Keratinocyte (primary cell): ENCODE data around the gene MAZ. TPM values are rescaled to one million over a fixed set of nuclear protein-coding genes. Genes with fewer than 3 reads are reported as not detected.
"Not testable (repeated sequence)": the region's sequence is repeated elsewhere in the genome, so short reads cannot be mapped to it uniquely, and the experiment has no call there.

Source experiments
- DNase-seq: peaks from one replicate; pipeline ENCODE4 v3.0.0-alpha.2; 2011; ENCODE audit warnings: low read depth, missing footprints, low spot score
- FAIRE-seq: peaks from 2 replicates; lab custom pipeline; 2011; peaks lifted over from hg19 to GRCh38; lab: Jason Lieb, UNC
- H2AFZ ChIP-seq: 2 replicates; pipeline ENCODE4 v1.6.0; 2012; ENCODE audit warnings: low read length, control low read depth, inconsistent platforms; ENCODE audit not compliant: control insufficient read depth
- H3K27ac ChIP-seq: 2 replicates; pipeline ENCODE4 v1.5.1; 2011; ENCODE audit warnings: low read length; ENCODE audit not compliant: control insufficient read depth, insufficient read depth
- H3K27me3 ChIP-seq: 3 replicates; pipeline ENCODE4 v1.6.0; 2011; ENCODE audit warnings: low read length; ENCODE audit not compliant: control insufficient read depth, insufficient read depth; ENCODE audit errors: extremely low read depth
- H3K36me3 ChIP-seq, 2 experiments: 2 replicates in 1 of 2; 3 replicates in 1 of 2; pipeline ENCODE4 v1.5.1; 2011; ENCODE audit warnings: low read length in 2 of 2, mild to moderate bottlenecking in 1 of 2; ENCODE audit not compliant: control insufficient read depth in 2 of 2, insufficient read depth in 2 of 2; ENCODE audit errors: extremely low read depth in 1 of 2
- H3K4me1 ChIP-seq: 3 replicates; pipeline ENCODE4 v1.5.1; 2011; ENCODE audit warnings: low read length; ENCODE audit not compliant: control insufficient read depth, insufficient read depth; ENCODE audit errors: extremely low read depth
- H3K4me2 ChIP-seq: 3 replicates; pipeline ENCODE4 v1.6.0; 2011; ENCODE audit warnings: low read depth, low read length; ENCODE audit not compliant: control insufficient read depth, insufficient read depth; ENCODE audit errors: extremely low read depth
- H3K4me3 ChIP-seq, 3 experiments: fragments of 200-600 bp in 1 of 3; sonication (generic) in 1 of 3; 2 replicates in 2 of 3; 3 replicates in 1 of 3; pipeline ENCODE4 v1.5.1; 2011 to 2016; ENCODE audit warnings: low read length in 3 of 3, mild to moderate bottlenecking in 3 of 3, control low read depth in 2 of 3, inconsistent platforms in 1 of 3, low read depth in 1 of 3, mixed read lengths in 1 of 3, mixed run types in 1 of 3, moderate library complexity in 1 of 3; ENCODE audit not compliant: control insufficient read depth in 2 of 3, insufficient read depth in 2 of 3; ENCODE audit errors: extremely low read depth in 1 of 3
- H3K79me2 ChIP-seq: 2 replicates; pipeline ENCODE4 v1.6.0; 2012; ENCODE audit warnings: low read length; ENCODE audit not compliant: control insufficient read depth, insufficient read depth
- H3K9ac ChIP-seq: 3 replicates; pipeline ENCODE4 v1.6.0; 2011; ENCODE audit warnings: low read length; ENCODE audit not compliant: control insufficient read depth, insufficient read depth; ENCODE audit errors: extremely low read depth
- H3K9me1 ChIP-seq: 3 replicates; pipeline ENCODE4 v1.6.0; 2011; ENCODE audit warnings: low read length; ENCODE audit not compliant: control insufficient read depth, insufficient read depth; ENCODE audit errors: extremely low read depth
- H3K9me3 ChIP-seq: 2 replicates; pipeline ENCODE4 v1.5.1; 2012; ENCODE audit warnings: low read depth, low read length; ENCODE audit not compliant: control insufficient read depth
- H4K20me1 ChIP-seq: 3 replicates; pipeline ENCODE4 v1.6.0; 2011; ENCODE audit warnings: low read length; ENCODE audit not compliant: control insufficient read depth, insufficient read depth; ENCODE audit errors: extremely low read depth
- CTCF ChIP-seq, 3 experiments: IDR thresholded peaks in 1 of 3; conservative IDR thresholded peaks in 1 of 3; optimal IDR thresholded peaks in 1 of 3; 2 replicates in 2 of 3; 3 replicates in 1 of 3; pipeline versions ENCODE3 to v1.5.1; 2011; ENCODE audit warnings: low read length in 3 of 3, mild to moderate bottlenecking in 3 of 3, moderate library complexity in 2 of 3, control low read depth in 1 of 3, inconsistent platforms in 1 of 3; ENCODE audit not compliant: insufficient read depth in 2 of 3; ENCODE audit errors: extremely low read depth in 1 of 3
- EZH2 ChIP-seq: IDR thresholded peaks from one replicate; pipeline ENCODE4 v1.6.1; 2012; ENCODE audit warnings: inconsistent platforms, mild to moderate bottlenecking, low read length, moderate library complexity
- dilution Hi-C: fragments of 300-500 bp; cut with MboI; formaldehyde crosslinking; loops from one replicate; pipeline ENCODE4 v1.7.0; 2020; ENCODE audit warnings: low sequenced_read_pairs; ENCODE audit not compliant: extremely low pct_ligation_motif_present
- polyA minus RNA-seq, 3 experiments: library from RNA; depleted of rRNA, polyadenylated mRNA; stranded (reverse); fragments of >200 nt; gene quantifications; 1 replicate in 1 of 3; 2 replicates in 1 of 3; 3 replicates in 1 of 3; pipeline ENCODE4 v1.2.3, GENCODE V29; 2011
- polyA plus RNA-seq, 5 experiments: library from polyadenylated mRNA; depleted of rRNA in 3 of 5; stranded (reverse) in 3 of 5; stranded (forward) in 1 of 5; unstranded in 1 of 5; fragments of >200 nt; gene quantifications; 1 replicate in 1 of 5; 2 replicates in 3 of 5; 3 replicates in 1 of 5; pipeline versions ENCODE4 v1.2.1 to v1.2.3, GENCODE V29; 2011 to 2012; ENCODE audit warnings: missing spikeins in 2 of 5, low read depth in 1 of 5, low replicate concordance in 1 of 5

Gene MAZ
- polyA plus RNA-seq (48.5 to 82.3 TPM (median 59.0 TPM) in 3 replicates), polyA minus RNA-seq (139 to 296 TPM (median 165 TPM) in 3 replicates)
- polyA plus RNA-seq (2011; ENCODE audit: low read depth): 43.0 TPM
- 56.3 and 78.7 TPM in 2 replicates for polyA plus RNA-seq (2011; cell fraction: cytosol; rRNA removed)
- polyA plus RNA-seq (2011; cell fraction: nucleus; rRNA removed): 42.7 and 43.6 TPM in 2 replicates
- polyA plus RNA-seq (2012; ENCODE audit: low replicate concordance): 63.9 and 156 TPM in 2 replicates
- 198 TPM for polyA minus RNA-seq (2011; cell fraction: cytosol; rRNA and poly(A)+ RNA removed)
- polyA minus RNA-seq (2011; cell fraction: nucleus; rRNA and poly(A)+ RNA removed): 32.3 and 42.1 TPM in 2 replicates

DNA sequence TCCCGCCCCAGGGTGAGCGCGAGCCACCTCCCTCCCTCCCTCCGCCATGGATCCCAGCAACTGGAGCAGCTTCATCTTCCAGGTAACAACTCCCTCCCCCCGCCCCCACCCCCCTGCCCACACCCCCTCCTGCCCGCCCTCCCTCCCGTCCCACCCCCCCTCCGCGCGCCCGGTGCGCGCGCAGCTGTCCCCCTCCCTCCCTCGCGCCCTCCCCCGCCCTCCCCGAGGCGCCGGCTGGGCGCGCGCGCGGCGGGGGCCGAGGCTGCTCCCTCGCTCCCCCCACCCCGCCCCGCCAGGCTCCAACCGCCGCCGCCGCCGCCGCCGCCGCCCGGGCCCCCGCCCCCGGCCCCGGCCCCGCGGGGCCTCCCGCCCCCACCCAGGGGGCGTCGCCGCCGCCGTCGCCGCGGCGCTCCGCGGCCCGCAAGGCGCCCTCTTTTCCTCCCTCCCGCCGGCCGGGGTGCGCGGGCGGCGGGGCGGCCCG, at the start of gene MAZ:
MAZ (plus strand) TSS at position 431 of the 481 bp plus-strand sequence. CDS start 173 bp downstream, outside the sequence.
- H3K4me1 ChIP-seq: peaks cover 31% of the 10 kb centered on the region
- no peak for FAIRE-seq

GRCh38 chr16:29756654-29757053, 49.7 kb upstream of the MAZ start:
- H3K36me3 ChIP-seq: no peaks in the 10 kb centered on the region
- H3K27ac ChIP-seq: no peak overlapping the region
- dilution Hi-C loops: no loop called here
- H2AFZ ChIP-seq: no peak overlapping the region
- no peaks in the 10 kb centered on the region for H3K27me3 ChIP-seq
- no peak overlapping the region for H3K4me2 ChIP-seq
- no peak overlapping the region for H3K9ac ChIP-seq
- no peaks in the 10 kb centered on the region for H3K9me1 ChIP-seq
- H3K4me1 ChIP-seq: no peaks in the 10 kb centered on the region
- no peaks in the 10 kb centered on the region for H4K20me1 ChIP-seq
- no peak for TF ChIP-seq CTCF (optimal IDR thresholded peaks at IDR 0.05 in 1 of 3, IDR thresholded peaks at IDR 0.05 in 1 of 3, conservative IDR thresholded peaks at IDR 0.05 in 1 of 3; ENCODE audit: extremely low read depth in 1 of 3, insufficient read depth in 2 of 3, low read length in 3 of 3)
- no peak for TF ChIP-seq EZH2
- no peak overlapping the region for H3K4me3 ChIP-seq
- H3K9me3 ChIP-seq: no peaks in the 10 kb centered on the region
- FAIRE-seq (no peak), DNase-seq (no peak)
- H3K79me2 ChIP-seq: no peaks in the 10 kb centered on the region

More for the DNA sequence above, at the start of gene MAZ:
- dilution Hi-C loops: no loop called here
- no peaks in the 10 kb centered on the region for H3K9me3 ChIP-seq
- H3K79me2 ChIP-seq: peaks cover 22% of the 10 kb centered on the region
- peak within 1 kb of the TSS; percentile 56 to 83 (median 77) for H3K4me3 ChIP-seq
- H2AFZ ChIP-seq: peak within 1 kb of the TSS; percentile 63
- no peak for TF ChIP-seq CTCF (optimal IDR thresholded peaks at IDR 0.05 in 1 of 3, IDR thresholded peaks at IDR 0.05 in 1 of 3, conservative IDR thresholded peaks at IDR 0.05 in 1 of 3; ENCODE audit: extremely low read depth in 1 of 3, insufficient read depth in 2 of 3, low read length in 3 of 3)
- H3K9me1 ChIP-seq: peaks cover 2% of the 10 kb centered on the region
- no peak for DNase-seq
- H3K9ac ChIP-seq: peak within 1 kb of the TSS; percentile 78
- no peaks in the 10 kb centered on the region for H3K27me3 ChIP-seq
- H4K20me1 ChIP-seq: no peaks in the 10 kb centered on the region
- peak within 1 kb of the TSS; percentile 85 for H3K27ac ChIP-seq
- peaks cover 9 to 13% of the 10 kb centered on the region in 2 experiments for H3K36me3 ChIP-seq
- peak within 1 kb of the TSS; percentile 94 for H3K4me2 ChIP-seq

GRCh38 chr16:29757086-29757485, 49.2 kb upstream of the MAZ start:
- H3K9me1 ChIP-seq, H2AFZ ChIP-seq, H4K20me1 ChIP-seq, dilution Hi-C loops, H3K79me2 ChIP-seq, FAIRE-seq, H3K4me3 ChIP-seq, H3K9ac ChIP-seq, H3K4me2 ChIP-seq, H3K4me1 ChIP-seq, H3K27me3 ChIP-seq, DNase-seq, H3K9me3 ChIP-seq, H3K36me3 ChIP-seq, H3K27ac ChIP-seq: not testable (repeated sequence)
